Activated CD8-positive, alpha-beta memory T cell treated with anti-CD3 and anti-CD28 coated beads for 1 hour (primary cell): ENCODE measurements around the gene ATG10.
"Not testable (repeated sequence)": the region's sequence is repeated elsewhere in the genome, so short reads cannot be mapped to it uniquely, and the experiment has no call there.

Experiments used
- DNase-seq, 2 donors: peaks; one replicate each; pipeline ENCODE4 v3.0.0-alpha.2; 2020; ENCODE audit warnings: low read depth in 1 of 2; ENCODE audit errors: extremely low read depth in 1 of 2

The ATG10 gene

GRCh38 chr5:82273426-82273825, 301.6 kb downstream of the ATG10 start:
- not testable (repeated sequence) for DNase-seq

GRCh38 chr5:82274343-82275211, 302.8 kb downstream of the ATG10 start:
- DNase-seq = no peak

GRCh38 chr5:82275216-82275664, 303.4 kb downstream of the ATG10 start:
- no peak for DNase-seq

- no peak for DNase-seq
Measured at GRCh38 chr5:82276800-82277612, 305.2 kb downstream of the ATG10 start.

- DNase-seq = no peak
Measured at GRCh38 chr5:82277613-82277986, 305.8 kb downstream of the ATG10 start.

GRCh38 chr5:82277987-82278710, 306.3 kb downstream of the ATG10 start, which contains the start of gene RPS23:
TSS of gene RPS23 (minus strand) at chr5:82278354. CDS start at chr5:82278323, 31 bp downstream.
- DNase-seq = peak; percentile 69 to 79

GRCh38 chr5:82278711-82279370, 307.0 kb downstream of the ATG10 start:
- DNase-seq = no peak

- no peak for DNase-seq
Measured at GRCh38 chr5:82283893-82284292, 312.1 kb downstream of the ATG10 start.

- no peak for DNase-seq
Measured at GRCh38 chr5:82285206-82285605, 313.4 kb downstream of the ATG10 start.

GRCh38 chr5:82287625-82288024, 315.8 kb downstream of the ATG10 start:
- no peak for DNase-seq

- DNase-seq = no peak
Measured at GRCh38 chr5:82290005-82290404, 318.2 kb downstream of the ATG10 start.

GRCh38 chr5:82290908-82291307, 319.1 kb downstream of the ATG10 start:
- no peak for DNase-seq

- DNase-seq = no peak
Measured at GRCh38 chr5:82291420-82291819, 319.6 kb downstream of the ATG10 start.

GRCh38 chr5:82295144-82295543, 323.3 kb downstream of the ATG10 start:
- no peak for DNase-seq

- DNase-seq = no peak
Measured at GRCh38 chr5:82295959-82296531, 324.2 kb downstream of the ATG10 start.

GRCh38 chr5:82296929-82297328, 325.1 kb downstream of the ATG10 start:
- no peak for DNase-seq

GRCh38 chr5:82297711-82298110, 325.9 kb downstream of the ATG10 start:
- DNase-seq = no peak

GRCh38 chr5:82298668-82299067, 326.8 kb downstream of the ATG10 start:
- no peak for DNase-seq

- no peak for DNase-seq
Measured at GRCh38 chr5:82301190-82301589, 329.4 kb downstream of the ATG10 start.
